ENCODE measurements around the gene CUL9.

DNA sequence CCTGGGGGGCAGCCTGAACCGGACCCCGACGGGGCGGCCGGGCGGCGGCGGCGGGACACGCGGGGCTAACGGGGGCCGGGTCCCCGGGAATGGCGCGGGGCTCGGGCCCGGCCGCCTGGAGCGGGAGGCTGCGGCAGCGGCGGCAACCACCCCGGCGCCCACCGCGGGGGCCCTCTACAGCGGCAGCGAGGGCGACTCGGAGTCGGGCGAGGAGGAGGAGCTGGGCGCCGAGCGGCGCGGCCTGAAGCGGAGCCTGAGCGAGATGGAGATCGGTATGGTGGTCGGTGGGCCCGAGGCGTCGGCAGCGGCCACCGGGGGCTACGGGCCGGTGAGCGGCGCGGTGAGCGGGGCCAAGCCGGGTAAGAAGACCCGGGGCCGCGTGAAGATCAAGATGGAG lies 10.3 kb upstream of the CUL9 start:
- no peak for TF ChIP-seq GATA3 (IDR thresholded peaks at IDR 0.05; ENCODE audit: low read depth, low read length)
- no peak for TF ChIP-seq GATA2 (IDR thresholded peaks at IDR 0.05; ENCODE audit: low read depth, low read length)
